Measurements from ENCODE around the gene WHRN.

GRCh38 chr9:114481789-114482188 is 23.5 kb downstream of the WHRN start:
- no peak for TF ChIP-seq SSRP1 (CRISPR knock-in tag; IDR thresholded peaks at IDR 0.05)
- no peak for TF ChIP-seq CTCF (CRISPR knock-in tag; IDR thresholded peaks at IDR 0.05)
- no peak for TF ChIP-seq NR2C2 (CRISPR knock-in tag; IDR thresholded peaks at IDR 0.05; ENCODE audit: borderline replicate concordance)
- TF ChIP-seq ZBTB49 (CRISPR knock-in tag; IDR thresholded peaks at IDR 0.05; ENCODE audit: borderline replicate concordance), result no peak
- no peak for TF ChIP-seq FOXJ3 (CRISPR knock-in tag; IDR thresholded peaks at IDR 0.05; ENCODE audit: borderline replicate concordance)
- TF ChIP-seq RBM22 (optimal IDR thresholded peaks at IDR 0.05; ENCODE audit: low read length), result no peak
- TF ChIP-seq SP1 (IDR thresholded peaks at IDR 0.05), result no peak
- TF ChIP-seq SP1 (CRISPR knock-in tag; IDR thresholded peaks at IDR 0.05), result no peak
- TF ChIP-seq SRF (IDR thresholded peaks at IDR 0.05; ENCODE audit: low read depth, low read length), result no peak
- no peak for TF ChIP-seq MTA1 (CRISPR knock-in tag; IDR thresholded peaks at IDR 0.05; ENCODE audit: borderline replicate concordance)

Data from HepG2 (cell line).